Fibroblast of the conjunctiva (primary cell): ENCODE data around the gene ZPR1.
"Not testable (repeated sequence)": the region's sequence is repeated elsewhere in the genome, so short reads cannot be mapped to it uniquely, and the experiment has no call there.

Experiments
- DNase-seq: peaks from one replicate; pipeline ENCODE4 v3.0.0-alpha.2; 2010; ENCODE audit warnings: low read depth

Gene ZPR1

GRCh38 chr11:116787786-116788486 lies at the start of gene ZPR1:
TSS of gene ZPR1 (minus strand) at chr11:116788023. CDS start at chr11:116787990, 33 bp downstream.
- no peak for DNase-seq

- DNase-seq = no peak
These were observed 48.8 kb upstream of the ZPR1 start for GRCh38 chr11:116836632-116836991.

GRCh38 chr11:116835791-116836631 lies 48.2 kb upstream of the ZPR1 start:
- peak; percentile 93 for DNase-seq

- no peak for DNase-seq
These were observed 47.4 kb upstream of the ZPR1 start for GRCh38 chr11:116835042-116835772.

- DNase-seq = not testable (repeated sequence)
These were observed 46.8 kb upstream of the ZPR1 start for GRCh38 chr11:116834535-116835041.

- DNase-seq = no peak
These were observed 46.2 kb upstream of the ZPR1 start for GRCh38 chr11:116833816-116834534.

GRCh38 chr11:116833491-116833815 lies 45.6 kb upstream of the ZPR1 start:
- DNase-seq = no peak

GRCh38 chr11:116832350-116833290 lies 44.8 kb upstream of the ZPR1 start:
- no peak for DNase-seq

- no peak for DNase-seq
These were observed 44.0 kb upstream of the ZPR1 start for GRCh38 chr11:116831790-116832349.

- no peak for DNase-seq
These were observed 42.5 kb upstream of the ZPR1 start for GRCh38 chr11:116830184-116830912.

GRCh38 chr11:116829525-116830183 lies 41.8 kb upstream of the ZPR1 start, which contains the start of gene APOC3:
TSS of gene APOC3 (plus strand) at chr11:116829907. CDS start at chr11:116830583, 676 bp downstream.
- no peak for DNase-seq

- DNase-seq = no peak
These were observed 41.1 kb upstream of the ZPR1 start for GRCh38 chr11:116828632-116829524.

GRCh38 chr11:116827461-116827860 lies 39.6 kb upstream of the ZPR1 start:
- no peak for DNase-seq

GRCh38 chr11:116826751-116827431 lies 39.1 kb upstream of the ZPR1 start:
- no peak for DNase-seq

- no peak for DNase-seq
These were observed 38.3 kb upstream of the ZPR1 start for GRCh38 chr11:116825854-116826750.

GRCh38 chr11:116825434-116825833 lies 37.6 kb upstream of the ZPR1 start:
- no peak for DNase-seq
